Measurements from ENCODE around the gene SLC44A2.

The SLC44A2 gene

GRCh38 chr19:10625003-10625761, at the start of gene SLC44A2:
Gene SLC44A2, plus strand, starts transcription at chr19:10625553. Its CDS starts 81 bp downstream, at chr19:10625634.
- DNase-seq (ENCODE audit: low spot score): no peak

- no peak for DNase-seq (ENCODE audit: low spot score)
These were observed 47.4 kb upstream of the SLC44A2 start for GRCh38 chr19:10577951-10578350.

GRCh38 chr19:10580979-10581631, 44.2 kb upstream of the SLC44A2 start:
- DNase-seq (ENCODE audit: low spot score): peak; percentile 96

- no peak for DNase-seq (ENCODE audit: low spot score)
These were observed 43.3 kb upstream of the SLC44A2 start for GRCh38 chr19:10582091-10582490.

- DNase-seq (ENCODE audit: low spot score): no peak
These were observed 42.1 kb upstream of the SLC44A2 start for GRCh38 chr19:10583036-10583776.

- no peak for DNase-seq (ENCODE audit: low spot score)
These were observed 39.0 kb upstream of the SLC44A2 start for GRCh38 chr19:10586396-10586795.

GRCh38 chr19:10587022-10587838, 38.1 kb upstream of the SLC44A2 start, which contains the start of gene AP1M2:
Gene AP1M2, minus strand, starts transcription at chr19:10587312. Its CDS starts 81 bp downstream, at chr19:10587231.
- no peak for DNase-seq (ENCODE audit: low spot score)

GRCh38 chr19:10587839-10588150, 37.6 kb upstream of the SLC44A2 start:
- no peak for DNase-seq (ENCODE audit: low spot score)

GRCh38 chr19:10593148-10593547, 32.2 kb upstream of the SLC44A2 start:
- no peak for DNase-seq (ENCODE audit: low spot score)

GRCh38 chr19:10593820-10594637, 31.3 kb upstream of the SLC44A2 start:
- no peak for DNase-seq (ENCODE audit: low spot score)

GRCh38 chr19:10600149-10600548, 25.2 kb upstream of the SLC44A2 start:
- no peak for DNase-seq (ENCODE audit: low spot score)

- no peak for DNase-seq (ENCODE audit: low spot score)
These were observed 23.4 kb upstream of the SLC44A2 start for GRCh38 chr19:10601999-10602329.

GRCh38 chr19:10602330-10603083, 22.8 kb upstream of the SLC44A2 start:
- peak; percentile 75 for DNase-seq (ENCODE audit: low spot score)

GRCh38 chr19:10603084-10603872, 22.1 kb upstream of the SLC44A2 start:
- DNase-seq (ENCODE audit: low spot score): no peak

GRCh38 chr19:10603873-10604459, 21.4 kb upstream of the SLC44A2 start:
- no peak for DNase-seq (ENCODE audit: low spot score)

GRCh38 chr19:10604460-10604980, 20.8 kb upstream of the SLC44A2 start:
- no peak for DNase-seq (ENCODE audit: low spot score)

- DNase-seq (ENCODE audit: low spot score): no peak
These were observed 13.4 kb upstream of the SLC44A2 start for GRCh38 chr19:10611907-10612306.

GRCh38 chr19:10612499-10613119, 12.7 kb upstream of the SLC44A2 start:
- DNase-seq (ENCODE audit: low spot score): peak; percentile 20
